HEK293 (cell line): Measurements from ENCODE around the gene SLC25A11.
A peak's percentile ranks its signal among the peaks of the same experiment; 100 is the strongest.

Experiments used
- CTCF ChIP-seq: fragments of 450-650 bp; formaldehyde crosslinking; IDR thresholded peaks from 2 replicates; pipeline ENCODE4 v1.5.1; 2016; ENCODE audit warnings: missing biosample characterization, missing genetic modification characterization
- EGR2 ChIP-seq: fragments of 450-650 bp; formaldehyde crosslinking; IDR thresholded peaks from 2 replicates; pipeline ENCODE4 v1.5.1; 2016; ENCODE audit warnings: low read depth, missing biosample characterization, missing genetic modification characterization
- KLF8 ChIP-seq: fragments of 450-650 bp; formaldehyde crosslinking; IDR thresholded peaks from 2 replicates; pipeline ENCODE4 v1.5.1; 2016; ENCODE audit warnings: missing biosample characterization, missing genetic modification characterization
- PBX3 ChIP-seq: sonication (generic); formaldehyde crosslinking; IDR thresholded peaks from 2 replicates; pipeline ENCODE4 v1.8.1; 2022; ENCODE audit warnings: mild to moderate bottlenecking, moderate library complexity, missing genetic modification reagents
- ZNF311 ChIP-seq: fragments of 450-650 bp; formaldehyde crosslinking; IDR thresholded peaks from 2 replicates; pipeline ENCODE4 v1.5.1; 2017; ENCODE audit warnings: missing biosample characterization, missing genetic modification characterization, borderline replicate concordance
- ZNF501 ChIP-seq: fragments of 450-650 bp; formaldehyde crosslinking; IDR thresholded peaks from 2 replicates; pipeline ENCODE4 v1.5.1; 2016; ENCODE audit warnings: missing biosample characterization, missing genetic modification characterization
- ZNF792 ChIP-seq: fragments of 450-650 bp; formaldehyde crosslinking; IDR thresholded peaks from 2 replicates; pipeline ENCODE4 v1.5.1; 2016; ENCODE audit warnings: missing biosample characterization, missing genetic modification characterization

- no peak for TF ChIP-seq EGR2
- no peak for TF ChIP-seq CTCF (tag by site-specific recombination)
- TF ChIP-seq ZNF792 (tag by site-specific recombination), result no peak
- peak; percentile 95 for TF ChIP-seq KLF8 (tag by site-specific recombination)
- no peak; the same call in 1 of the 2 replicates for TF ChIP-seq ZNF501 (tag by site-specific recombination)
- TF ChIP-seq ZNF311 (tag by site-specific recombination), result no peak
- peak; percentile 82; the same call in 1 of the 2 replicates for TF ChIP-seq PBX3 (CRISPR knock-in tag)
These were observed at the start of gene SLC25A11, which contains the start of gene RNF167 for GRCh38 chr17:4939796-4940554.
